Left renal pelvis (tissue), 4 donors: Measurements from ENCODE around the gene TTC38. TPM values are rescaled to one million over a fixed set of nuclear protein-coding genes. Genes with fewer than 3 reads are reported as not detected.

ENCODE experiments used
- DNase-seq, 4 donors: peaks; one replicate each; pipeline ENCODE4 v3.0.0-alpha.2; 2013; ENCODE audit warnings: low read depth in 4 of 4, low spot score in 3 of 4
- polyA plus RNA-seq, 4 donors: library from polyadenylated mRNA; unstranded; fragments of 120-200 nt; gene quantifications; one replicate each; pipeline ENCODE4 v1.2.1, GENCODE V29; 2013; ENCODE audit not compliant: insufficient read length in 4 of 4

Gene TTC38
- 10 to 100 TPM; 26.1 to 62.7 (median 47.4) TPM for polyA plus RNA-seq

- DNase-seq = peak; percentile 58 to 70 (median 64)
Measured at GRCh38 chr22:46267431-46268279, at the start of gene TTC38. Gene TTC38, plus strand, starts transcription at chr22:46268008. Its CDS starts 32 bp downstream, at chr22:46268040.

GRCh38 chr22:46219636-46220035, 48.2 kb upstream of the TTC38 start:
- no peak for DNase-seq

GRCh38 chr22:46220921-46221320, 46.9 kb upstream of the TTC38 start:
- no peak for DNase-seq

GRCh38 chr22:46224044-46224897, 43.5 kb upstream of the TTC38 start:
- DNase-seq = no peak

GRCh38 chr22:46224898-46225290, 42.9 kb upstream of the TTC38 start:
- DNase-seq = no peak

GRCh38 chr22:46225631-46226030, 42.2 kb upstream of the TTC38 start:
- no peak for DNase-seq

- DNase-seq = no peak
Measured at GRCh38 chr22:46226577-46226976, 41.2 kb upstream of the TTC38 start.

GRCh38 chr22:46229701-46230100, 38.1 kb upstream of the TTC38 start:
- DNase-seq = no peak

GRCh38 chr22:46230262-46230901, 37.4 kb upstream of the TTC38 start:
- no peak for DNase-seq

GRCh38 chr22:46233231-46233630, 34.6 kb upstream of the TTC38 start:
- DNase-seq = no peak

GRCh38 chr22:46234969-46235368, 32.8 kb upstream of the TTC38 start:
- DNase-seq = no peak

- DNase-seq = no peak
Measured at GRCh38 chr22:46237453-46238124, 30.2 kb upstream of the TTC38 start.

GRCh38 chr22:46238541-46238940, 29.3 kb upstream of the TTC38 start:
- no peak for DNase-seq

GRCh38 chr22:46239261-46240048, 28.4 kb upstream of the TTC38 start:
- no peak for DNase-seq

- no peak for DNase-seq
Measured at GRCh38 chr22:46240073-46240472, 27.7 kb upstream of the TTC38 start.

- DNase-seq = no peak
Measured at GRCh38 chr22:46240506-46240905, 27.3 kb upstream of the TTC38 start.

- no peak for DNase-seq
Measured at GRCh38 chr22:46240907-46241306, 26.9 kb upstream of the TTC38 start.

- no peak for DNase-seq
Measured at GRCh38 chr22:46241396-46242007, 26.3 kb upstream of the TTC38 start.

GRCh38 chr22:46242076-46242475, 25.7 kb upstream of the TTC38 start:
- no peak for DNase-seq
